Ishikawa (cell line): Measurements from ENCODE around the gene FGD3.

Source experiments
- CEBPB ChIP-seq: IDR thresholded peaks from 2 replicates; pipeline ENCODE4 v1.6.1; 2012
- CREB1 ChIP-seq: IDR thresholded peaks from 2 replicates; pipeline ENCODE4 v1.6.1; 2012; ENCODE audit warnings: low read depth
- EP300 ChIP-seq: IDR thresholded peaks from 2 replicates; pipeline ENCODE4 v1.6.1; 2012; ENCODE audit warnings: borderline replicate concordance
- FOXM1 ChIP-seq: IDR thresholded peaks from 2 replicates; pipeline ENCODE4 v1.6.1; 2012; ENCODE audit warnings: low read depth, borderline replicate concordance
- NFIC ChIP-seq: IDR thresholded peaks from 2 replicates; pipeline ENCODE4 v1.6.1; 2012
- RAD21 ChIP-seq: IDR thresholded peaks from 2 replicates; pipeline ENCODE4 v1.6.1; 2012; ENCODE audit warnings: low read depth
- TAF1 ChIP-seq: IDR thresholded peaks from 2 replicates; pipeline ENCODE4 v1.6.1; 2012; ENCODE audit warnings: low read depth, mild to moderate bottlenecking
- TCF12 ChIP-seq: IDR thresholded peaks from 2 replicates; pipeline ENCODE4 v1.6.1; 2012; ENCODE audit warnings: low read depth
- YY1 ChIP-seq: IDR thresholded peaks from 2 replicates; pipeline ENCODE4 v1.6.1; 2012; ENCODE audit warnings: low read depth
- ZBTB7A ChIP-seq: IDR thresholded peaks from 2 replicates; pipeline ENCODE4 v1.6.1; 2012; ENCODE audit warnings: low read depth
- TF ChIP-seq, protein P1 (sequence below): IDR thresholded peaks from 2 replicates; pipeline ENCODE4 v1.6.1; 2012; ENCODE audit warnings: low read depth, mild to moderate bottlenecking
- TF ChIP-seq, protein P2 (sequence below): IDR thresholded peaks from 2 replicates; pipeline ENCODE4 v1.6.1; 2012
- TF ChIP-seq, protein P3 (sequence below): IDR thresholded peaks from 2 replicates; pipeline ENCODE4 v1.6.1; 2012

DNA sequence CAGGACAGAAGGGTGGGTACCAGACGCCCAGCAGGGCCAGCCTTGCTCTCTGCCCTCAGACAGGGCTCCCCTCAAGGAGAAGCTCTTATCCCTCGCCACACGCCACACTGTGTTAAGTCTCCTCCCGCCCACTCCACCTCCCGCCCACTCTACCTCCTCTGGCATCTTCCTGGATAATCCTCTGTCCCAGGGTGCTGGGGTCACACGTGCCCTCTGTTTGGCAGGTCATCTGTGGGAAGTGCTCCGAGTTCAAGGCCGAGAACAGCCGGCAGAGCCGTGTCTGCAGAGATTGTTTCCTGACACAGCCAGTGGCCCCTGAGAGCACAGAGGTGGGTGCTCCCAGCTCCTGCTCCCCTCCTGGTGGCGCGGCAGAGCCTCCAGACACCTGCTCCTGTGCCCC is 85.2 kb downstream of the FGD3 start:
- TF ChIP-seq, protein P1, sequence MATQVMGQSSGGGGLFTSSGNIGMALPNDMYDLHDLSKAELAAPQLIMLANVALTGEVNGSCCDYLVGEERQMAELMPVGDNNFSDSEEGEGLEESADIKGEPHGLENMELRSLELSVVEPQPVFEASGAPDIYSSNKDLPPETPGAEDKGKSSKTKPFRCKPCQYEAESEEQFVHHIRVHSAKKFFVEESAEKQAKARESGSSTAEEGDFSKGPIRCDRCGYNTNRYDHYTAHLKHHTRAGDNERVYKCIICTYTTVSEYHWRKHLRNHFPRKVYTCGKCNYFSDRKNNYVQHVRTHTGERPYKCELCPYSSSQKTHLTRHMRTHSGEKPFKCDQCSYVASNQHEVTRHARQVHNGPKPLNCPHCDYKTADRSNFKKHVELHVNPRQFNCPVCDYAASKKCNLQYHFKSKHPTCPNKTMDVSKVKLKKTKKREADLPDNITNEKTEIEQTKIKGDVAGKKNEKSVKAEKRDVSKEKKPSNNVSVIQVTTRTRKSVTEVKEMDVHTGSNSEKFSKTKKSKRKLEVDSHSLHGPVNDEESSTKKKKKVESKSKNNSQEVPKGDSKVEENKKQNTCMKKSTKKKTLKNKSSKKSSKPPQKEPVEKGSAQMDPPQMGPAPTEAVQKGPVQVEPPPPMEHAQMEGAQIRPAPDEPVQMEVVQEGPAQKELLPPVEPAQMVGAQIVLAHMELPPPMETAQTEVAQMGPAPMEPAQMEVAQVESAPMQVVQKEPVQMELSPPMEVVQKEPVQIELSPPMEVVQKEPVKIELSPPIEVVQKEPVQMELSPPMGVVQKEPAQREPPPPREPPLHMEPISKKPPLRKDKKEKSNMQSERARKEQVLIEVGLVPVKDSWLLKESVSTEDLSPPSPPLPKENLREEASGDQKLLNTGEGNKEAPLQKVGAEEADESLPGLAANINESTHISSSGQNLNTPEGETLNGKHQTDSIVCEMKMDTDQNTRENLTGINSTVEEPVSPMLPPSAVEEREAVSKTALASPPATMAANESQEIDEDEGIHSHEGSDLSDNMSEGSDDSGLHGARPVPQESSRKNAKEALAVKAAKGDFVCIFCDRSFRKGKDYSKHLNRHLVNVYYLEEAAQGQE, result no peak
- TF ChIP-seq, protein P2, sequence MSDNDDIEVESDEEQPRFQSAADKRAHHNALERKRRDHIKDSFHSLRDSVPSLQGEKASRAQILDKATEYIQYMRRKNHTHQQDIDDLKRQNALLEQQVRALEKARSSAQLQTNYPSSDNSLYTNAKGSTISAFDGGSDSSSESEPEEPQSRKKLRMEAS, result no peak
- no peak for TF ChIP-seq YY1
- TF ChIP-seq EP300, result no peak
- TF ChIP-seq CEBPB, result no peak
- TF ChIP-seq TCF12, result no peak
- TF ChIP-seq NFIC, result no peak
- TF ChIP-seq CREB1, result no peak
- TF ChIP-seq, protein P3, sequence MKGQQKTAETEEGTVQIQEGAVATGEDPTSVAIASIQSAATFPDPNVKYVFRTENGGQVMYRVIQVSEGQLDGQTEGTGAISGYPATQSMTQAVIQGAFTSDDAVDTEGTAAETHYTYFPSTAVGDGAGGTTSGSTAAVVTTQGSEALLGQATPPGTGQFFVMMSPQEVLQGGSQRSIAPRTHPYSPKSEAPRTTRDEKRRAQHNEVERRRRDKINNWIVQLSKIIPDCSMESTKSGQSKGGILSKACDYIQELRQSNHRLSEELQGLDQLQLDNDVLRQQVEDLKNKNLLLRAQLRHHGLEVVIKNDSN, result no peak
- no peak for TF ChIP-seq RAD21
- no peak for TF ChIP-seq TAF1
- no peak for TF ChIP-seq FOXM1
- no peak for TF ChIP-seq ZBTB7A
